ENCODE results near the gene GOT2.
A peak's percentile ranks its signal among the peaks of the same experiment; 100 is the strongest.
"Not testable (repeated sequence)": the region's sequence is repeated elsewhere in the genome, so short reads cannot be mapped to it uniquely, and the experiment has no call there.

GOT2 gene

GRCh38 chr16:58733671-58734458 is at the start of gene GOT2:
Gene GOT2 (minus strand): TSS chr16:58734316. CDS start chr16:58734228, 88 bp downstream.
- FAIRE-seq = no peak

GRCh38 chr16:58779291-58779690 is 45.2 kb upstream of the GOT2 start:
- not testable (repeated sequence) for FAIRE-seq

- no peak for FAIRE-seq
Measured at GRCh38 chr16:58773870-58774269, 39.8 kb upstream of the GOT2 start.

- no peak for FAIRE-seq
Measured at GRCh38 chr16:58768145-58768544, 34.0 kb upstream of the GOT2 start.

GRCh38 chr16:58767581-58767980 is 33.5 kb upstream of the GOT2 start:
- no peak for FAIRE-seq

- no peak for FAIRE-seq
Measured at GRCh38 chr16:58756650-58757332, 22.7 kb upstream of the GOT2 start.

GRCh38 chr16:58755989-58756649 is 22.0 kb upstream of the GOT2 start:
- FAIRE-seq = peak; percentile 52

GRCh38 chr16:58753711-58754134 is 19.6 kb upstream of the GOT2 start:
- no peak for FAIRE-seq

GRCh38 chr16:58744497-58744896 is 10.4 kb upstream of the GOT2 start:
- no peak for FAIRE-seq

GRCh38 chr16:58741976-58742375 is 7.9 kb upstream of the GOT2 start:
- no peak for FAIRE-seq

- no peak for FAIRE-seq
Measured at GRCh38 chr16:58741166-58741565, 7.0 kb upstream of the GOT2 start.

GRCh38 chr16:58738672-58739296 is 4.7 kb upstream of the GOT2 start:
- no peak for FAIRE-seq

- FAIRE-seq = not testable (repeated sequence)
Measured at GRCh38 chr16:58736341-58736740, 2.2 kb upstream of the GOT2 start.

GRCh38 chr16:58734459-58734787 is 307 bp upstream of the GOT2 start:
- FAIRE-seq = no peak

- no peak for FAIRE-seq
Measured at GRCh38 chr16:58733248-58733670, 857 bp downstream of the GOT2 start.

- FAIRE-seq = no peak
Measured at GRCh38 chr16:58732545-58733247, 1.4 kb downstream of the GOT2 start.

- no peak for FAIRE-seq
Measured at GRCh38 chr16:58730724-58731370, 3.3 kb downstream of the GOT2 start.

GRCh38 chr16:58727796-58728568 is 6.1 kb downstream of the GOT2 start:
- FAIRE-seq = no peak

- no peak for FAIRE-seq
Measured at GRCh38 chr16:58727028-58727781, 6.9 kb downstream of the GOT2 start.

- FAIRE-seq = no peak
Measured at GRCh38 chr16:58723109-58723508, 11.0 kb downstream of the GOT2 start.

GRCh38 chr16:58717994-58718393 is 16.1 kb downstream of the GOT2 start:
- FAIRE-seq = no peak
